Glomerular visceral epithelial cell (primary cell): ENCODE measurements around the gene NXPH1.

Source experiments
- DNase-seq: peaks from one replicate; pipeline ENCODE4 v3.0.0-alpha.2; 2016; ENCODE audit errors: extremely low spot score

Gene NXPH1

DNA sequence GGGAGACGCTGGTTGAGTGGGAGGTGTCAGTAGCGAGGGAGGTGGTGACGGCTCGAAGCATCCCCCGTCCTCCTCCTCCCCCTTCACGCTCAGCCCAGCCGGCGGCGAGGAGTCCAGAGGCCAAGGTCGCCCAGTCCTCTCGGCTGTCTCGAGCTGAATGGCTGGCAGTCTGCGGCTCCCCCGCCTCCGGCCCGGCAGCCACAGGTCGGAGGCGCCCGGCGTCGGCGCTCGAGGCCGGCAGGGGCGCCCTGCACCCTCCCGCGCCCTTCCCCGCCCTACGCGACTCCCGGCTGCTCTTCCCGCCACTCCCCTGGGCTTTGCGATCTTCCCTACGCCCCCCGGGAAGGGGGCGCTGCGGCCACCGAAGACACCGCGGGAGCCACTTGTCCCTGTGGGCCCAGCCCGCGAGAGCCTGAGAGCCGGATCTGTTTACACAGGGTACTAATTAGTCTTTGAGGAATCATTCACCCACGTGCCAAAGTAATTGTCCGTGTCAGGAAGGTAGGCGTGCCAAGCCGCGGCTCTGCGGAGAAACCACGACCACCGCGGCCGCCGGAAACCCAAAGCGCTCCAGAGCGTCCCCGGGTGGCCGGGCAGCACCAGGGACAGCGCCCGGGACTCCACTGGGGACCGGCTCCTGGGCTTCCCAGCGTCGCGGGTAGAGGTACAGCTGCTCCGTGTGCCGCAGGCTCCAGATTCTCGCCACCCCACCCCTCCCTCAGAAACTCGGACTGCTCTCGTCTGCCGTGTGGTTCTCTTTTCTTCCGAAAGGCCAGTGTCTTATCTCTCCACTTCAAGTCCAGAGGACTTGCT, at the start of gene NXPH1:
Gene NXPH1, plus strand, starts transcription at position 133 of the 813 bp plus-strand sequence.
- peak; percentile 13 for DNase-seq

DNA sequence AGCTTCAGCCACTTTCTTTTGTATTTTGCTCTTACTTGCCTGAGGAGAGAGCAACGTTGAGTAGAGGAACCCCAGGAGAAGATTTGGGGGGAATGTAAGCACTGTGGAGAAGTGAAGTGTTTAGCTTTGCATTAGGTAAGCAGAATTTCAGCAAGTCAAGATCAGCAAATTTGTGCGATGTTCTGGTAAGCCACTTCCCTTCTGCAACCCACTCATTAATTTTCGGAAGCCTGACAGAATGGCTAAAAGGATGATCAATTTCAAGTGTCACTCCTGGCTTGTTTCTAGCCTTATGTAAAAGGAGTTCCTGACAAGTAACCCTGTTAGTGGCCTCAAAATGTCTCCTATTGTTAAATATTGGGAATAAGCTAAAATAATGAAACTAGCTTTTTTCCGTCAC, 48.5 kb upstream of the NXPH1 start:
- no peak for DNase-seq

DNA sequence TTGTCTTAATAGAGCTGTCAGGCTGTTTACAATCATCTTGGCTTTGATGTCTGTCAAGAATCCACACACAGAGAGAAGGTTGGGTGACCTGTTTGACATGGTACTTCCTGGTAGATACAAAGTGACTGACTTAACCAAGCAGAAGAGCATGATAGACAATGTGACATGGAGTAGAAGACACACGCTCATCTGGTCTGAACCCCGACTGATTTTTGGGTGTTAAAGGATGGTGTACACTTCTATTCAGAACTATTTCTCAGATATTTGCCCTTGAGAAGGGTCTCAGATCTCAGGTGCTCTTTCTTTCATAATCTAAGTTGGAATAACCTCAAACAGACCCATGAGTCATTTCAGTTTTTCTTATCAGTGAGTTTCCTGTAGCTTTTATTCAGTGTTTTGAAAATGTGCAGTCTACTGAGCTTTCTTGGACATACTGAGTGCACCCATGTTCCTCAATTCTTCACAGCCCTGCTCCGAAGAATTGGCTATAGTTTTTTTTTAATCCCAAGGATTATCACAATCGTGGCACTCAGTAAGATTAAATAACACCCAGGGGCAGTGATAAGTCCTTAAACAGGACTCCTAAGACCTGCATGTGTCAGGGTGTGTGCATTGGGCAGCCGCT, 46.4 kb upstream of the NXPH1 start:
- no peak for DNase-seq

DNA sequence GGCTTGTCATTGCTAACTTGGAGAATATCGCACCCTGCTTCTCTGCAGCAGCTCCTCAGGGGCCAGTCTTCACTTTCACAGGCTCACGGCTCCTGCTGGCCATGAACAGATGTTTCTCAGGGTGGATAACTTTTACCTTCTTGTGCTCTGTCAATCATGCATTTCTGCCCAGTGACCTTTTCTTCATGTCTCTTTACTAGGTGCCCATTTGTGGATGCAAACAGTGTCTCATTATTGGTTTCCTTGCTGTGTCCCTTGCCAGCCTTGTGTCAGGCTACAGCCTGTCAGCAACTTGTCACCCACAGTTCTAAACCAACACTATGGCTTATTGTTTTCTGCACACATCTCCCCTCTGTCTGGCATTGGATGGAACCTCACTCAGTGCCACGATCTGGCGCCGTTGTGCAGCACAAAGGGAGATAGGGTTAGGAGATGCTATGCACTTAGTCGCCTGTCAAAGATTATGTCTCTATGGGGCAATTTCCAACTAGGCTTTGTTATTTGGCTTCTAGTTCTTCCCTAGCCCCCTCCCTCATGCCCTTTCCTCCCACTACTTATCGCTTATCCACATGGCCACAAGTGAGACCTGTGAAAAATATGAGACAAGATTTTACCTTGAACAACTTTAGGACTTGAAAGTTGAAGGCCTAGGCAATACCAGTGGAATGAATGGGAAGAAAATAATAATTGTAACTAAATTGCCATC, 45.7 kb upstream of the NXPH1 start:
- no peak for DNase-seq

DNA sequence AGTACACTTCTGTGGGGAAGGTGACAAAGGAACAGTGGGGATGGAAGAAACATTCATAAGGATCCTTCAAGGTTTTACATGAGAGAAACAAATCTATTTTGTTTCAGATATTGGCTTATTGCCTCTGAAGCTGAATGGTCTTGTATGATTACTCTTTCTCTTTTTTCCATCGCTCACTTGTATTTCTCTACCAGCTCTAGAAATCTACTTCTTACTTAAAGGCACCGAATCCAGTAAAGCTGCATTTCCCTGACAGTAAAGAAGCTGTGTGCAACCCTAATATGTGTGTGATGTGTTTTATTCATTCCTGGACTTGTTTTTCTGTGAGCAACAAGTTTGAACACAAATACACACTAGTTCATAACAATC, 45.2 kb upstream of the NXPH1 start:
- DNase-seq: no peak

DNA sequence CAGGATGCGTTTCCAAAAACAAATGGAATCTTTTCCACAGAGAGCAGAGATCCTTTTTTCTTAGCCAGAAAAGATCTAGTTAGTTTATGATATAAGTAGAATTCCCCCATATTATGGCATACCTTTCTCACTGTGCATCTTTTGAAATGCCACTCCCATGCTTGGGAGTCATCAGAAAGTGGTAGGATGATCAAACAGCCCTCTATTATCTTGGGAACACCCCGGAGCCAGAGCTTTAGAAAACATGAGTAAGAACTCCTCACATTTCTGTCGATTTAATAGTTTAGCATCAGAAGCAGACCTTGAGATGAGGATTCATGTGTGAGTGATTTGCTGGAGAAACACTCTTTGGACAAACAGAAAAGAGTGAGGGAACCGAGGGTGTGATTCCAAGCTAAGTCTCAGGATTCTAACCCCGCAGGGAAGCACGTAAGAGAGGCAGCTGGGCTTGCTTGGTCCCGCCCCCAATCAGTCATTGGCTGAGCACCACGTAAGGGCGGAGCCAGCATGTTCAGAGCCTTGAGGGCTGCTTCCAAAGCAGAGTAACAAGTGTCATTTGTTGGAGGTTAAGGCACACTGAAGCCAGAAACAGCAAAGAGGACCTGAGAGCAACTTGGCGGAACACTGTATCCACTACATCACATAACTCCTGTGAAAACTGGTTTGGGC, 43.7 kb upstream of the NXPH1 start:
- peak; percentile 1 for DNase-seq

DNA sequence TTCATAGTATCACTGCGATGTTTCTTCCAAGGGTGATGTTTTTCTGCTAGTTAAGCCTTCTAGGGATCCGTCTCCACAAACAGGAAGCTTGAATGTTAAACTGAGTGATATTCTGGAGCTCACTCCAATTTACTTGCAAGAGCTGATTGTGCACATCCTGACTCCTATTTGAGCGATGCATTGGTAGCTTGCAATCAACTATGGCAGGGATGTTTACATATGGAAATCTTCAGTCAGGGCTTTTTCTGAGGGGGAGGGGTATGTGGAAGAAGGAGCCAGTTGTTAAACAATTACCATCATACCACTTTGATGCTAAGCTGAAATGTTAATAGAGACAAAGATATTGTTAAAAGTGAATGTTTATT, 43.2 kb upstream of the NXPH1 start:
- no peak for DNase-seq

DNA sequence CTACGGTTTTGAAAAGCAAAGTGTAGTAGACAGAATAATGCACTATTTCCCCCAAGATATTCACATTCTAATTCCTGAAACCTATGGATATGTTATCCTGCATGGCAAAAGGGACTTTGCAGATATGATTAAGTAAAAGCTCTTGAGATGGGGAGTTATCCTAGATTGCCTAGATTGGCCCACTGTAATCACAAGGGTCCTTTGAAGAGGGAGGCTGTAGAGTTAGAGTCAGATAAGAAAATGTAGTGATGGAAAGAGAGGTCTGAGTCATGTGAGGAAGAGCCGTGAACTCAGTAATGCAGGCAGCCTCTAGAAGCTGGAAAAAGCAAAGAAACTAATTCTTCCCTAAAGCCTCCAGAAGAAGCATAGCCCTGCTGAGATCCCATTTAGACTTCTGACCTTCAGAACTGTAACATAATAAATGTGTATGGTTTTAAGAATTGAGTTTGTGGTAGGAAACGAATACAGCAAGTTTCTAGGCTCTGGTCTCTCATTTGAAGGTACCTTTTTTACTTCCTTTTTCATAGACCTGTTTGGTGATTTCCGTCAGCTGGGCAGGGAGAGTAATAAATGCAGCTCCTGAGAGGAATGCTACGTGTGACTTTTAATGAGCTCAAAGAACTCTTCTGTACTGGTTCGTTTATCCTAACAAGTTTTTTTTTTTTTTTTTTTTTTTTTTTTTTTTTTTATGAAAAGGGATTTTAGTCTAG, 41.9 kb upstream of the NXPH1 start:
- no peak for DNase-seq

DNA sequence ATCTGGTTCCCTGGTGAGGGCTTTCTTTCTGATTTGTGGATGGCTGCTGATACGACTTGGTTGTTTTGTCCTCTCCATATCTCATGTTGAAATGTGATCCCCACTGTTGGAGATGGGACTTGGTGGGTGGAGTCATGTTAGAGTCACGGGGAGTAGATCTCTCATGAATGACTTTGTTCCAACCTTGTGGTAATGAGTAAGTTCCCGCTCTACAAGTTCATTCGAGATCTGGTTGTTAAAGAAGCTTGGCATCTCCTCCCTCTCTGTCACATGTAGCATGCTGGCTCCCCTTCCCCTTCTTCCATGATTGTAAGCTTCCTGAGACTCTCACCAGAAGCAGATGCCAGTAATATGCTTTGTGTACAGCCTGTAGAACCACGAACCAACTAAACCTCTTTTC, 37.1 kb upstream of the NXPH1 start:
- no peak for DNase-seq

DNA sequence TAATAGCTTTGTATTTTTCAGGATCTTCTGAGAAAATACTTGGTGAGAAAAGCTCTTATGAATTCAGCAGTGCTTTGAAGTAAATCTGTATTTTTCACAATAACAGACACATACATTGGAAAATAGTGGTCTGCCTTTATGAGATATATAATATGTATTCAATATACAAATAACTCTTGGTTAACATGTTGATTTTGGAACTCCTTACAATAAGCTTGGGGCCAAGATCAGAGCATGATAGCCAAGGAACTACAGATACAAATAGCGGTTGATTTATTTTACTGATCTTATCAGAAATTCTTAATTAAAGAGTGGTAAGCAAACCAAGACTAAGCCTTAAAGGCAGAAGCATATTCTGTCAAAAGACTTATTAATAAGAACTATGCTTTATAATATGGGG, 24.5 kb upstream of the NXPH1 start:
- no peak for DNase-seq

DNA sequence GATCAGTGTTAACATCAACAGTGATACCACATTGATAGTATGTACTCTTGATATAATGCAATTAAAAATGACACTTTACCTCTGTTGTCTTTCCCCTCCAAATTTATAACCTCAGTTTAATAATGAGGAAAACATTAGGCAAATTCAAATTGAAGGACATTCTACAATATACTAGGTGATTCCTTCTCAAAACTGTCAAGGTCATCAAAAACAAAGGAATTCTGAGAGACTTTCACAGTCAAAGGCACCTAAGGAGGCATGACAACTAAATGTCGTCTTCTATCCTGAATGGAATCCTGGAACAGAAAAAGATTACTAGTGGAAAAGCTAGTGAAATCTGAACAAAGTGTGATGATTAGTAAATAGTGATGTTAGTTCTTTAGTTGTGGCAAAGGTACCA, 22.3 kb upstream of the NXPH1 start:
- no peak for DNase-seq

DNA sequence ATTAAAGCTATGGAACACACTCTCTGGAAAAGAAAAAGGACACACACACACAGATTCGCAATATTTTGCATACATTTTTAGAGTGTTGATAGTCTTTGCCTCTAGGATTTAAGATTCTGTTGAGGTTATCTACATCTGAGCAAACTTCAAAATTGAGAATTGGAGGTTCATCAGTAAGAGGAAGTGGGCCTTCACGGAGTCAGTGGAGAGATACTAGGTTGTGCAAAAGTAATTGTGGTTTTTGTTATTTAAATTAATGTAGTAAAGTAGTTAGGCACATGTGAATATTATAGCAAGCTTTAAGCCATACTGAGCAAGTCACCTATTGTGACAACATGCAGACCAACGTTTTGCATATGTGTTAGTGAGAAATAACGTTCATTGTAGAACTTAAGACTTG, 19.8 kb upstream of the NXPH1 start:
- DNase-seq: no peak

DNA sequence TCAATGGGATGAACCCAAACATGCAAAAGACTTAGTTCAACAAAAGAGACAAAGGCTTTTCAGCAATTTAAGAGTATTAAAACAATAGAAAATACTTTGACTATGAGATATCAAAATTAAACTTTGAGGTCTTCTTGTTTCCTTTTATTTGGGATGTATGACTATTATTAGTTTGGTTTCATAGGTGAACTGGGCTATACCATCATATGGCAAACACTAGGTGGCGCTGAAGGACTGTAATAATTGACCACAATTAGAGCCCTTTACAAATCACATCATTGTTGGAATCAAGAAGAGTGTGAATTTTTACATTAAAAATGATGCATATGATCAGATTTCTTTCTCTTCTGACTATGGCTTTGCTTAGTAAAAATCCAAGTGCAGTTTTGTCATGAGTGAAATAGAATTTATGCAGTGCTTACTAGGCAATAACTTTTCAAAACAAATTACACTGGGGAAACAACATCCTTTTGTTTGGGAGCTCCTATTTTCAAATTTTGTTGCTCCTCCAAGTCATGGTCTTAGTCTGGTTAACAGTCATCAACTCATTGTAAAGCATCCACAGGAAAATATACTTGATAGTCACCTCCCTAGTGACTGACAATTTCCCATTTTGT, 14.7 kb upstream of the NXPH1 start:
- peak; percentile 56 for DNase-seq

DNA sequence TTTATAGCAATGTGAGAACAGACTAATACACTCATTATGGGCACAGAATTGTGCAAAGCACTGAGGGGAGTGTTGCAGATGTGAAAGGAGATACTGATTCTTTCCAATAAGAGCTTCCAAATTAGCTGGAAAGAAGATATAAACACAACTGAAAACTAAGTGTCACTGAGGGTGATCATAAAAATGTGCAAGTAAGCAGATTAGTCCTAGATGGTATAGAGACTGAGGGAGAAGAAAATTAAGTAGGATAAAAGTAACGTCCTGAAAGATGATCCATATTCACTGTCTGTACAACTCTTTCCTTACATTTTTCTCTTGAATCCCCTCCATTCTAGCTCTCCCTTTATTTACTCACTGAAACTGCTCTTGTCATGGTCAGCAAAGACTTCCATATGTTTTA, 11.2 kb upstream of the NXPH1 start:
- DNase-seq: no peak

DNA sequence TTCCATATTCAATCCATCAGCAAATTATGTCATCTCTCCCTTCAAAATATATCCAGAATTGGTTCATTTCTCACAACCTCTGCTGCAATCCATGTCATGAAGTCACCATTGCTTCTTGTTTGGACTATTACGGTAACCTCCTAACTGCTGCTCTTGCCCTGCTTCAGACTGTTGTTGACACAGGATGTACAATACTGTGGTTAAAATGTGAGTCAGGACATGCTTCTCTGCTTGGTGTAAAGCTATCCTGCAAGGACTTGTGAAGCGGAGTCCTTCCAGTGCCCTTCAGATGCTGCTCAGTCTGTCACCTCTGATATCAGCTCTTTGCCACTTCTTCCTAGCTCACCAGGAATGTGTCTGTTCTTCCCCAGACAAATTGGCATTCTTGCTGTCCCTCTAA, 10.4 kb upstream of the NXPH1 start:
- peak; percentile 7 for DNase-seq

DNA sequence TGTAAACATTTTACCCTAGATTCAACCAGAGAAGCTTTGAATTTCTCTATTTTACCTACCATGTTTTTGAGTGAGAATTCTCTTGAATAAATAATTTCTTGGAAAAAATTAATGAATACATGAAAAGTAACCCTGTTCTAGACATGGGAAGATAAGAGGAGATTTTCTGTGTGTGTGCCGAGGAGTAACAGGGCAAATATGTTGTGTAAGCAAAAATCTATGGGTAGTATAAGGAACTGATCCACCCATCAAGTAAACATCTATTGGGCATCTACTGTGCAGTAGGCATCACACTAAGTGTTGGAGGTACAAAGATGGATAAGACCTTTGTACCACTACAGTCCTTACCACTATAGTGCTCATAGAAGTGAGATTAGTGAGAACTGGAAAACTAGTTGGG, 8.2 kb upstream of the NXPH1 start:
- no peak for DNase-seq

DNA sequence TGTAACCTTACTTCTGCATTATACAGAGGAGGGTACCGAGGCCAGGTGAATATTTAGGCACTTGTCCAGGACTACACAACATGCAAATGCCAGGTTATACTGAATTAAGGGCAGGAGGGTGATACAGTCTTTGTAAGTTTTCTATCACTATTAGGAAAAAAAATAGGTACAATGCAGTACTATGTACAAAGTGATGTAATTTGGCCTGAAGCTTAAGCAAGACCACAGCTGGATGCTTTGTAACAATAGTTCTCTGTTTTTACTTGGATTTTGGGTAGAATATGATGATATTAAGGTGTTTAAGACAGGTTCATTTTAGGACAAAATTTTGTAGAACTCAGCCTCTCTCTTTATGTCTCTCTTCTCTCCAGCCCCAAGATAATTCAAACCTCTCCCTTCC, 2.8 kb upstream of the NXPH1 start:
- no peak for DNase-seq

DNA sequence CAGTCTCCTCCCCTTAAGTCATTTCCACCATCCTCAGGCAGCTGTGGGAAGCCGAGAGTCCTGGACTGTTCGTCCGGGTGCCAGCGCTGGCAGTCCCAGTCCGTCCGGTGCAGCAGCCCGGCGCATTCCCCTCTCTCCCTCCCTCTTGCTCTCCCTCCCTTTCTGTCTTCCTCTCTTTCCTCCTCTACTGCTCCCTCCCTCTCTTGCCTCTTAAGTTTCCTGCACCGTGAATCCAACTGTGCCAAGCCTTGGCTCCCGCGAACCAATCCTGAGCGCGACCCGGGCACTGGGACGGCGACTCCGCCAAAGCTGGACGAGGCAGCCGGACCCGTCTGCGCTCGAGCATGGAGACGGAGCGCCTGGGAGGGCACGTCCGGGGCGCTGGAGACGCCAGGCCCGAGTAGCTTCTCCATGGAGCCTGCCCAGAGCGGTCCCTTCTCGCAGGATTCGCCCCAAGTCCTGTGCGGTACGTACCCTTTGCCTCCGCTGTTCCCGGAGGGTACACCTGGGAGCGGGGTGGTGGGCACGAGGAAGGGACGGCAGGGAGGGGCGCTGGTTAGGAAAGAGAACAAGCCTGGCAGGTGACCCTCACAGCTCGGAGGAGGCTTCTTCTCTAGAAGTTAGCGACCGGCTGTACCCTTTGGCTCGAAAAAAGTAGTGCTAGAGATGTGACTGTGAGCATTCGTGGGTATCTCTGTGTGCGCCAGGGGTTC, 1.0 kb downstream of the NXPH1 start:
- no peak for DNase-seq

DNA sequence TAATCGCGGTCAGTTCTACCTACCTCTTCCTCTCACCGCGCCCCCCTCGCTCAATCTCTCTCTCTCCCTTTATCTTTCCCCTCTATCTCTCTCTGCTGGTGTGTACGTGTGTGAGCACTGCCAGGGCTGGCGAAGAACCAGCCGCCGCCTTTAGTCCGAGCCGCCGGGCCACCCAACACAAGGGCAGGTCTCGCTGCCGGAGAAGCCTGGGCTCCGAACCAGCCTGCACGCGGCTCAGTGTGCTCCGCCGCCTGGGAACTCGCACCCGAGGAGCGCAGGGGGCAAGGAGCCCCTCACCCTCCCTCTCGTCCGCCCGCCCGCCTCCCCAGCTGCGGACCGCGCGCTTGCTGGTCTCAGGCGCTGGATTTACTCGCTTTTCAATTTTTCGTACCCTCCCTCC, 1.7 kb downstream of the NXPH1 start:
- no peak for DNase-seq

DNA sequence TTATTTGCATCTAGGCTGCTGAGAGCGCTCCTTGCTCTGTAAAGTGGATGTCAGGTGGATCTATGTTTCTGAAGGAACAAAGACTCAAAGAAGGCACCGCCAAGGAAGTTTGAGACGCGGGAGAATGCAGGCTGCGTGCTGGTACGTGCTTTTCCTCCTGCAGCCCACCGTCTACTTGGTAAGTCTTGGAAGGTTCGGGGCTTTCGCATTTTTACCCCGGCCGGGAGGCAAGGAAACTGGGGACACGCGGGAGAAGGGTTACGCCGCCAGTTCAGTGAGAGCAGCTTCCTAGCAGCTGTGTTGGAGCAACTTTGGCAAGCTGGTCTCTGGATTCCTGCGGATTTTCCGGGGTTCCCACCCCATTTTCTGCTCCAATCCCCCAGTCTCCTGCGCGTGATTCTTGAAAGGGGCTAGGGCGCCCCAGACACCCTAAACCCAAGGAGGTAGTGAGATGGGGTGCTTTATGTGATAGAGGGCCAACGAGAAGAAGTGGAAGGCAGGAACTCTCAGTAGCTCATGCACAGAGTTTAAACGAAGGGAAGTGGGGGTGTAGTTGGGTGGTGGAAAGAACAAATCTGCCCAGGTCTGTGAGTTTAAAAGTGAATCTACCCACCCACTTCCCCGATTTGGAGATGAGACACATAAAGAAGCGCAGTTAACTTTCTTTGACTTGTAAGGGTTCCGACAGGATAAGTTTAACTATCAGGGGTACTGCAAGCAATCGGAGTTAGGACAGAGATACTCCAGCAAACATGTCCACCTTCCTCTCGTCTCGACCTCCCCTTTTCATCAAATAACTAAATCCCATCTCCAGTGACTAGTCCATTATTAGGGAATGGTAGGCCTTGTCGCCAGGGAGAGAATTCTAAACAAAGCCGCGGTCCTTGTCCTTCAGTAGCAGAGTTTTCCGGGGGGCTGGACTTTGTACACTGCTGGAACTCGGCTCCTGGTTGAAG, 2.5 kb downstream of the NXPH1 start:
- DNase-seq: no peak
